Measurements from ENCODE around the gene EPHA7. TPM values are rescaled to one million over a fixed set of nuclear protein-coding genes. Genes with fewer than 3 reads are reported as not detected.

EPHA7 gene
- total and polyA plus RNA-seq, 7 donors = 0.01 to 0.75 (median 0.10) TPM

DNA sequence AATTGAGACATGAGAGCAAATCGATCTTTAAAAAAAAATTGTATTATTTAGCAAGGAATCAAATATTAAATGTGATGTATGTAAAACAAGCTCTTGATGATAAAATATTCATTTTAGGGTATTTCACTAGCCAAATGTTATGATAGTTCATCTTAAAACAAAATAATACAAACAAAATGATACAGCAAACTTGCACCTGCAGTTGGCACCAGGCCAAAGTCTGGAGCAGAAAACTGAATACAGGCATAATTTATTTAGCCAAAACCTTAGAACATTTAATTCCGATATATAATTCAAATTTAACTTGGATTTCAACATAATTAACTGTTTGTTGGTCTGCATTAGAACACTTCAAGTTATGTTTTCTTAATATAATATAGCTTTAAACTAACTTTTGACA is 60.9 kb downstream of the EPHA7 start:
- TF ChIP-seq, protein P1, sequence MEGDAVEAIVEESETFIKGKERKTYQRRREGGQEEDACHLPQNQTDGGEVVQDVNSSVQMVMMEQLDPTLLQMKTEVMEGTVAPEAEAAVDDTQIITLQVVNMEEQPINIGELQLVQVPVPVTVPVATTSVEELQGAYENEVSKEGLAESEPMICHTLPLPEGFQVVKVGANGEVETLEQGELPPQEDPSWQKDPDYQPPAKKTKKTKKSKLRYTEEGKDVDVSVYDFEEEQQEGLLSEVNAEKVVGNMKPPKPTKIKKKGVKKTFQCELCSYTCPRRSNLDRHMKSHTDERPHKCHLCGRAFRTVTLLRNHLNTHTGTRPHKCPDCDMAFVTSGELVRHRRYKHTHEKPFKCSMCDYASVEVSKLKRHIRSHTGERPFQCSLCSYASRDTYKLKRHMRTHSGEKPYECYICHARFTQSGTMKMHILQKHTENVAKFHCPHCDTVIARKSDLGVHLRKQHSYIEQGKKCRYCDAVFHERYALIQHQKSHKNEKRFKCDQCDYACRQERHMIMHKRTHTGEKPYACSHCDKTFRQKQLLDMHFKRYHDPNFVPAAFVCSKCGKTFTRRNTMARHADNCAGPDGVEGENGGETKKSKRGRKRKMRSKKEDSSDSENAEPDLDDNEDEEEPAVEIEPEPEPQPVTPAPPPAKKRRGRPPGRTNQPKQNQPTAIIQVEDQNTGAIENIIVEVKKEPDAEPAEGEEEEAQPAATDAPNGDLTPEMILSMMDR (IDR thresholded peaks at IDR 0.05) = no peak
- DNase-seq (no peak), ATAC-seq (no peak)
- H3K4me3 ChIP-seq = no peak overlapping the region
- WGBS, 3 donors = 64 to 71% (median 67%) methylated on average over 2 of the region's 2 CpGs
- no peaks in the 10 kb centered on the region for H3K9me3 ChIP-seq
- H3K27ac ChIP-seq = no peak overlapping the region
- no peaks in the 10 kb centered on the region for H3K27me3 ChIP-seq (ENCODE audit: insufficient read depth in 3 of 3, low read length in 2 of 3)
- H3K4me1 ChIP-seq = no peaks in the 10 kb centered on the region
- H3K36me3 ChIP-seq (ENCODE audit: insufficient read depth in 1 of 2, low read depth in 1 of 2) = no peaks in the 10 kb centered on the region
- intact Hi-C loops (cut with DNase I) = no loop called here

GRCh38 chr6:93352604-93353003 is 66.8 kb downstream of the EPHA7 start:
- DNase-seq = no peak
- TF ChIP-seq, protein P1 (IDR thresholded peaks at IDR 0.05) = no peak
- Histone ChIP-seq H3K36me3 (ENCODE audit: insufficient read depth in 1 of 2, low read depth in 1 of 2) (no peaks in the 10 kb centered on the region), H3K4me1 (no peaks in the 10 kb centered on the region), H3K27ac (no peak overlapping the region), H3K27me3 (ENCODE audit: insufficient read depth in 3 of 3, low read length in 2 of 3) (no peaks in the 10 kb centered on the region), H3K9me3 (no peaks in the 10 kb centered on the region), H3K4me3 (no peak overlapping the region)
- WGBS, 3 donors = 64 to 84% (median 84%) methylated on average over 1 of the region's 1 CpG
- ATAC-seq = no peak
- intact Hi-C loops (cut with DNase I) = no loop called here

- Histone ChIP-seq H3K36me3 (ENCODE audit: insufficient read depth in 1 of 2, low read depth in 1 of 2) (no peaks in the 10 kb centered on the region), H3K4me1 (no peaks in the 10 kb centered on the region), H3K9me3 (no peaks in the 10 kb centered on the region), H3K27ac (no peak overlapping the region), H3K27me3 (ENCODE audit: insufficient read depth in 3 of 3, low read length in 2 of 3) (no peaks in the 10 kb centered on the region), H3K4me3 (no peak overlapping the region)
- intact Hi-C loops (cut with DNase I) = no loop called here
- ATAC-seq = no peak
- DNase-seq = no peak
- 38 to 50% (median 45%) methylated on average over 3 of the region's 3 CpGs for whole genome bisulfite sequencing, 3 donors
- TF ChIP-seq, protein P1 (IDR thresholded peaks at IDR 0.05) = no peak
Observed at GRCh38 chr6:93351222-93351621, 68.1 kb downstream of the EPHA7 start.

DNA sequence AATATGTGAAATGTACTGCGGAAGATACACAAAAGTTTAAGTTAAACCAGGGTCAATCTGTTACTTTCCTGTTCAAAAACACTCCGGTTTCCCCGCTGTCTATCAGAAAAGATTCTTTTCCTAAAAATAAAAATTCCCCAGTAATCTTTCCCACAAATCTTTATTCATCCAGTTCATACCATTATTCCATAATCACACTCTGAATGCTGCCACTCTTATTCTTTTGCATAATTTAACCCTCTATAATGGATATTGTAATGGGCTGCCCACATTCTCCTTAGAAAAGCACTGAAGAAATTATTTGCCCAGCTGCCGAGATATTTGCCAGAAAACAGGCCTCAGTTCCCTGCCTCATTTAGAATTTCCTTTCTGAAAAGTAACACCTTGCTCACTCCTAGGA is 68.6 kb downstream of the EPHA7 start:
- Histone ChIP-seq H3K27ac (no peak overlapping the region), H3K9me3 (no peaks in the 10 kb centered on the region), H3K27me3 (ENCODE audit: insufficient read depth in 3 of 3, low read length in 2 of 3) (no peaks in the 10 kb centered on the region), H3K36me3 (ENCODE audit: insufficient read depth in 1 of 2, low read depth in 1 of 2) (no peaks in the 10 kb centered on the region), H3K4me1 (no peaks in the 10 kb centered on the region), H3K4me3 (no peak overlapping the region)
- intact Hi-C loops (cut with DNase I) = no loop called here
- 84 to 91% (median 89%) methylated on average over 4 of the region's 4 CpGs for WGBS, 3 donors
- ATAC-seq = no peak
- DNase-seq = no peak
- TF ChIP-seq, protein P1 (IDR thresholded peaks at IDR 0.05) = no peak

GRCh38 chr6:93344333-93344835 is 75.0 kb downstream of the EPHA7 start:
- no peak overlapping the region for H3K27ac ChIP-seq
- H3K27me3 ChIP-seq (ENCODE audit: insufficient read depth in 3 of 3, low read length in 2 of 3) = no peaks in the 10 kb centered on the region
- no peaks in the 10 kb centered on the region for H3K9me3 ChIP-seq
- no peak for DNase-seq
- TF ChIP-seq, protein P1 (IDR thresholded peaks at IDR 0.05) = no peak
- 80 to 94% (median 87%) methylated on average over 1 of the region's 1 CpG for WGBS, 3 donors
- H3K4me1 ChIP-seq = no peaks in the 10 kb centered on the region
- no peaks in the 10 kb centered on the region for H3K36me3 ChIP-seq (ENCODE audit: insufficient read depth in 1 of 2, low read depth in 1 of 2)
- intact Hi-C loops (cut with DNase I) = no loop called here
- ATAC-seq = no peak
- H3K4me3 ChIP-seq = no peak overlapping the region
